Progenitor cell of endocrine pancreas (in vitro differentiated cells): Measurements from ENCODE around the gene RAP1GAP. TPM values are rescaled to one million over a fixed set of nuclear protein-coding genes. Genes with fewer than 3 reads are reported as not detected.

ENCODE experiments used
- DNase-seq: peaks from one replicate; pipeline ENCODE4 v3.0.0; 2021; ENCODE audit warnings: low spot score; ENCODE audit not compliant: unreplicated experiment
- H3K27ac Mint-ChIP-seq: 2 replicates; pipeline ENCODE4 v1.8.0; 2021; ENCODE audit warnings: mild to moderate bottlenecking, moderate library complexity, mixed read lengths
- H3K27me3 Mint-ChIP-seq: 2 replicates; pipeline ENCODE4 v1.8.0; 2021; ENCODE audit warnings: mixed read lengths
- H3K36me3 Mint-ChIP-seq: 2 replicates; pipeline ENCODE4 v1.8.0; 2022; ENCODE audit warnings: mixed read lengths; ENCODE audit not compliant: insufficient read depth
- H3K4me1 Mint-ChIP-seq: 2 replicates; pipeline ENCODE4 v1.8.0; 2021; ENCODE audit warnings: low read depth, mixed read lengths
- H3K4me3 Mint-ChIP-seq: 2 replicates; pipeline ENCODE4 v1.8.0; 2021; ENCODE audit warnings: low read depth, mild to moderate bottlenecking, moderate library complexity, mixed read lengths
- H3K9me3 Mint-ChIP-seq: 2 replicates; pipeline ENCODE4 v1.8.0; 2021; ENCODE audit warnings: low read depth, mixed read lengths
- CTCF ChIP-seq: fragments of 200-600 bp; sonication (generic); IDR thresholded peaks from one replicate; pipeline ENCODE4 v1.5.0; 2021; ENCODE audit warnings: antibody characterized with exemption, mild to moderate bottlenecking; ENCODE audit not compliant: unreplicated experiment
- total RNA-seq: library from RNA; stranded (reverse); gene quantifications from 2 replicates; pipeline ENCODE4 v1.2.1, GENCODE V29; 2021

The RAP1GAP gene
- total RNA-seq, 1 donor from 2014 or later: 15.3 TPM

DNA sequence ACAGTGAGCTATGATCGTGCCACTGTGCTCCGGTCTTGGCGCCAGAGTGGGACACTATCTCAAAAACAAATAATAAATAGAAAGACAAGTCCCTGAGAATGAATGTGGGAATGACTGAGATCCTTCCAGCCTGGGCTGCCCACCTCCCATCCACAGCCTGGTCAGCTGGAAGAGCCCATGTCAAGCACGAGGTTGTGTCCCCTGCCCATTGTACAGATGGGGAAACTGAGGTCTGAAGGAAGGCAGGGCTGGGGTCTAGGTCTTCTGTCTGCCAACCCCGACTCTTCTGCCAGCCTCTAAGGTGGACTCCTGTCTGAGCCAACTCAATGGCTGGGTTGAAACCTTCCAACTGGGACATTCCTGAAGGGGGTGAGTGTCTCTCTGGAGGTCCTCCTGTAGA is 79.5 kb downstream of the RAP1GAP start:
- DNase-seq: no peak
- Mint-ChIP-seq H3K36me3 (no peaks in the 10 kb centered on the region), H3K27ac (no peak overlapping the region), H3K27me3 (peaks cover 32% of the 10 kb centered on the region), H3K4me3 (no peak overlapping the region), H3K4me1 (no peaks in the 10 kb centered on the region), H3K9me3 (no peaks in the 10 kb centered on the region)
- no peak for TF ChIP-seq CTCF

GRCh38 chr1:21587602-21587953 is 81.6 kb downstream of the RAP1GAP start:
- no peak for TF ChIP-seq CTCF
- no peak for DNase-seq
- Mint-ChIP-seq H3K36me3 (no peaks in the 10 kb centered on the region), H3K9me3 (no peaks in the 10 kb centered on the region), H3K4me1 (no peaks in the 10 kb centered on the region), H3K4me3 (no peak overlapping the region), H3K27ac (no peak overlapping the region), H3K27me3 (peaks cover 39% of the 10 kb centered on the region)

DNA sequence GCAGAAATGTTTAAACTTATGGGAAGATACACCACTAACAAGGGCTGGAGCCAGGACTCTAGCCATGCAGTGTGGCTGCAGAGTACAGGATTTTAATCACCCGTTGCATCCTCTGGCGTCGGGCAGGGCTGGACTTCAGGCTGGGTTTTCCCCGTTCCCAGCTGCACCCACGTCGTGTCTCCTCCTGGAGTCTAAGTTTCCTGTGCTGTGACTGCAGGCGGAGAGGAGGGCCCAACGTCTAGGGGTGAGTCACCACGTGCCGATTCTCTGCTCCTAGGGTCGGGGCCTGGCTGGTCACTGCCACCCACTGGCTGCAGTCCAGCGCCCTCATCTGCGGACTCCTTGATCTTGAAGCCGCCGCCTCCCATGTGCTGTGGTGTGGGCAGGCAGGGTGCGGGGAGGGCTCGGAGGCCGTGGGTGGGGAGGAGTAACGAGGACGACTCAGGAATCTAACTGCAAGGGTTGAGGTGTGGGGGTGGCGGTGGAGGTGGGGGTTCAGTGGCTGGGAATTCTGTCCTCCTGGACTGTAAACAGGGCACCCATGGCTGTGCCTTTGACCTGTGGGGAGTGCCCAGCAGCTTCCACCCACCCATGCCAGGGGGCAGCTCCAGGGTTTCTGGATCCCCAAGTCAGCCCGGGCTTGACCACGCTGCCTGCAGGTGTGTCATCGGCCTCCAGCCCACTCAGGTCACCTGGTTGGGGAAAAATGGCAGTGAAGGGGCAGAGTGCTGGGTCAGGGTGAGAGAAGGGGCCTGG is 82.1 kb downstream of the RAP1GAP start:
- H3K27ac Mint-ChIP-seq: no peak overlapping the region
- DNase-seq: no peak

DNA sequence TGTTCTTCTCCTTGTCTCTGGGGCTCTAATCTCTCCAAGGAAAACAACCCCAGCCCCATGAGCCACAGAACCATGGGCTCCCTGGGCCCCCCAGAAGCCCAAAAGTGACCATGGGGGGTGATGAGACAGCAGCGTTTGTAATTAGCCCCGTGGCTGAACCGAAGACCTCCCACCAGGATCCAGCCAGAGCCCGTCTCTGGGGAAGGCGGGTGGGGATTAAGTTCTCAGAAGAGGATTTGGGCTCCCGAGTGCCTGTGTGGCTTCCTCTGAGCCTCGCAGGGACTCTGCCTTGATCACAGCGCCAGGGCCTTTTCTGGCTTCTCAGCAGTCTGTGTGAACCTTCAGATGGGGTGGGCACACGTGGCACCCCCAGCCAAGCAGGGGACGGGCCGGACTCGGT is 82.9 kb downstream of the RAP1GAP start:
- TF ChIP-seq CTCF: no peak
- H3K9me3 Mint-ChIP-seq: no peaks in the 10 kb centered on the region
- no peaks in the 10 kb centered on the region for H3K36me3 Mint-ChIP-seq
- H3K27ac Mint-ChIP-seq: no peak overlapping the region
- peaks cover 36% of the 10 kb centered on the region for H3K27me3 Mint-ChIP-seq
- no peak overlapping the region for H3K4me3 Mint-ChIP-seq
- DNase-seq: no peak
- no peaks in the 10 kb centered on the region for H3K4me1 Mint-ChIP-seq

More for the DNA sequence above, 82.1 kb downstream of the RAP1GAP start:
- TF ChIP-seq CTCF: no peak
- Mint-ChIP-seq H3K27me3 (peaks cover 37% of the 10 kb centered on the region), H3K9me3 (no peaks in the 10 kb centered on the region), H3K4me3 (no peak overlapping the region), H3K36me3 (no peaks in the 10 kb centered on the region), H3K4me1 (no peaks in the 10 kb centered on the region)

- no peaks in the 10 kb centered on the region for H3K9me3 Mint-ChIP-seq
- H3K4me1 Mint-ChIP-seq: no peaks in the 10 kb centered on the region
- no peak for TF ChIP-seq CTCF
- H3K36me3 Mint-ChIP-seq: no peaks in the 10 kb centered on the region
- DNase-seq: no peak
- peaks cover 31% of the 10 kb centered on the region for H3K27me3 Mint-ChIP-seq
- no peak overlapping the region for H3K4me3 Mint-ChIP-seq
- H3K27ac Mint-ChIP-seq: no peak overlapping the region
These were observed 84.1 kb downstream of the RAP1GAP start for GRCh38 chr1:21585037-21585436.
